HL-60 (cell line): ENCODE data around the gene RNASE4.

ENCODE experiments used
- DNase-seq, 2 experiments: peaks; one replicate each; pipeline ENCODE4 v3.0.0-alpha.2; 2010 to 2020; ENCODE audit warnings: low read depth in 1 of 2, low spot score in 1 of 2
- H3K27ac ChIP-seq: fragments of 250-450 bp; sonication (Bioruptor Pico); replicated peaks from 2 replicates; pipeline ENCODE4 v1.5.1; 2020; ENCODE audit warnings: mild to moderate bottlenecking, moderate library complexity
- H3K27me3 ChIP-seq: fragments of 250-450 bp; sonication (Bioruptor Pico); 2 replicates; pipeline ENCODE4 v1.5.1; 2021; ENCODE audit warnings: mild to moderate bottlenecking, moderate library complexity; ENCODE audit not compliant: insufficient read depth, poor library complexity, severe bottlenecking
- H3K4me3 ChIP-seq: replicated peaks from 2 replicates; pipeline ENCODE4 v1.5.1; 2011; ENCODE audit warnings: mild to moderate bottlenecking, control low read depth, low read length; ENCODE audit not compliant: insufficient read depth
- GABPA ChIP-seq: IDR thresholded peaks from 2 replicates; pipeline ENCODE4 v1.6.1; 2012; ENCODE audit warnings: low read depth
- POLR2AphosphoS5 ChIP-seq: IDR thresholded peaks from 2 replicates; pipeline ENCODE4 v1.6.1; 2012; ENCODE audit warnings: low read depth
- SPI1 ChIP-seq: IDR thresholded peaks from 2 replicates; pipeline ENCODE4 v1.6.1; 2012; ENCODE audit warnings: low read depth, mild to moderate bottlenecking, borderline replicate concordance
- TF ChIP-seq, protein P1 (sequence below): IDR thresholded peaks from one replicate; pipeline ENCODE4 v1.5.1; 2011; ENCODE audit warnings: low read length, control low read depth, inconsistent platforms; ENCODE audit not compliant: insufficient read depth
- TF ChIP-seq, protein P2 (sequence below): IDR thresholded peaks from 2 replicates; pipeline ENCODE4 v1.6.1; 2012; ENCODE audit warnings: low read depth; ENCODE audit not compliant: insufficient replicate concordance

The RNASE4 gene

DNA sequence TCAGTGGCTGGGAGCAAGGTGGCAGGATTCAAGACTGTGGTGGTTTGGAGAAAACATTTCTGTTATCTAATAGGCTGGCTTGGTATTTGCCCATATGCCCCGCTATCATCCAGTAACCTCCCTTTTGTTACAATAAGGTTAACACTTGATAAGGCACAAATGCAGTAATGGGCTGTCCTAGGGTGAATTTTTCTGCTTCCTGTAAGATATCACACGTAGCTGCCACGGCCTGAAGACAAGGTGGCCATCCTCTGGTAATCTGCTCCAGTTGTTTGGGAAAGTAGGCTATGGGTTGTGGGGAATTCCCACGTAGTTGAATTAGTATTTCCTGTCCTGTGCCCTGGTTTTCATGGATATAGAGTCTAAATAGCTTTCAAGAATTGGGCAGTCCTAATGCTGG lies 27.3 kb downstream of the RNASE4 start:
- Histone ChIP-seq H3K4me3 (no peak overlapping the region), H3K27ac (no peak overlapping the region), H3K27me3 (no peaks in the 10 kb centered on the region)
- DNase-seq = no peak
- TF ChIP-seq POLR2AphosphoS5 (no peak), GABPA (no peak), SPI1 (no peak)
- TF ChIP-seq, protein P1, sequence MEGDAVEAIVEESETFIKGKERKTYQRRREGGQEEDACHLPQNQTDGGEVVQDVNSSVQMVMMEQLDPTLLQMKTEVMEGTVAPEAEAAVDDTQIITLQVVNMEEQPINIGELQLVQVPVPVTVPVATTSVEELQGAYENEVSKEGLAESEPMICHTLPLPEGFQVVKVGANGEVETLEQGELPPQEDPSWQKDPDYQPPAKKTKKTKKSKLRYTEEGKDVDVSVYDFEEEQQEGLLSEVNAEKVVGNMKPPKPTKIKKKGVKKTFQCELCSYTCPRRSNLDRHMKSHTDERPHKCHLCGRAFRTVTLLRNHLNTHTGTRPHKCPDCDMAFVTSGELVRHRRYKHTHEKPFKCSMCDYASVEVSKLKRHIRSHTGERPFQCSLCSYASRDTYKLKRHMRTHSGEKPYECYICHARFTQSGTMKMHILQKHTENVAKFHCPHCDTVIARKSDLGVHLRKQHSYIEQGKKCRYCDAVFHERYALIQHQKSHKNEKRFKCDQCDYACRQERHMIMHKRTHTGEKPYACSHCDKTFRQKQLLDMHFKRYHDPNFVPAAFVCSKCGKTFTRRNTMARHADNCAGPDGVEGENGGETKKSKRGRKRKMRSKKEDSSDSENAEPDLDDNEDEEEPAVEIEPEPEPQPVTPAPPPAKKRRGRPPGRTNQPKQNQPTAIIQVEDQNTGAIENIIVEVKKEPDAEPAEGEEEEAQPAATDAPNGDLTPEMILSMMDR = no peak
- TF ChIP-seq, protein P2, sequence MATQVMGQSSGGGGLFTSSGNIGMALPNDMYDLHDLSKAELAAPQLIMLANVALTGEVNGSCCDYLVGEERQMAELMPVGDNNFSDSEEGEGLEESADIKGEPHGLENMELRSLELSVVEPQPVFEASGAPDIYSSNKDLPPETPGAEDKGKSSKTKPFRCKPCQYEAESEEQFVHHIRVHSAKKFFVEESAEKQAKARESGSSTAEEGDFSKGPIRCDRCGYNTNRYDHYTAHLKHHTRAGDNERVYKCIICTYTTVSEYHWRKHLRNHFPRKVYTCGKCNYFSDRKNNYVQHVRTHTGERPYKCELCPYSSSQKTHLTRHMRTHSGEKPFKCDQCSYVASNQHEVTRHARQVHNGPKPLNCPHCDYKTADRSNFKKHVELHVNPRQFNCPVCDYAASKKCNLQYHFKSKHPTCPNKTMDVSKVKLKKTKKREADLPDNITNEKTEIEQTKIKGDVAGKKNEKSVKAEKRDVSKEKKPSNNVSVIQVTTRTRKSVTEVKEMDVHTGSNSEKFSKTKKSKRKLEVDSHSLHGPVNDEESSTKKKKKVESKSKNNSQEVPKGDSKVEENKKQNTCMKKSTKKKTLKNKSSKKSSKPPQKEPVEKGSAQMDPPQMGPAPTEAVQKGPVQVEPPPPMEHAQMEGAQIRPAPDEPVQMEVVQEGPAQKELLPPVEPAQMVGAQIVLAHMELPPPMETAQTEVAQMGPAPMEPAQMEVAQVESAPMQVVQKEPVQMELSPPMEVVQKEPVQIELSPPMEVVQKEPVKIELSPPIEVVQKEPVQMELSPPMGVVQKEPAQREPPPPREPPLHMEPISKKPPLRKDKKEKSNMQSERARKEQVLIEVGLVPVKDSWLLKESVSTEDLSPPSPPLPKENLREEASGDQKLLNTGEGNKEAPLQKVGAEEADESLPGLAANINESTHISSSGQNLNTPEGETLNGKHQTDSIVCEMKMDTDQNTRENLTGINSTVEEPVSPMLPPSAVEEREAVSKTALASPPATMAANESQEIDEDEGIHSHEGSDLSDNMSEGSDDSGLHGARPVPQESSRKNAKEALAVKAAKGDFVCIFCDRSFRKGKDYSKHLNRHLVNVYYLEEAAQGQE = no peak

DNA sequence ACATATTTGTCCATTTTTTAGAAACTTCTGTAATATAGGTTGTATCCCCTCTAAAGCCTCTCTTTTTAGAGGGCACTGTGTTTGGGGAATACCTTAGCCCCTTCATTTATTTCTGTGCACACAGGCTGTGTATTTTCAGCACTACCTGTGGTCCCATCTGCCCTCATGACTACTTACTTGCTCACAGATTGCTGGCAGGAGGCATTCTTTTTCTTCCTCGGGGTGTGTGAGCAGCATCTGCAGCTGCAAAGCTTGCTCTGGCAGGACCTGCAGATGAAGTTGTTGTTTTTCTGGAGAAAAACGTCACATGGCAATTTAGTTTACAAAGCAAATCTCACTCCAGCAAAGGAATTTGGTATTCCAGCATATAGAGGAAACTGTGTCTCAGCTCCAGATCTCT lies 28.5 kb downstream of the RNASE4 start:
- Histone ChIP-seq H3K4me3 (no peak overlapping the region), H3K27me3 (no peaks in the 10 kb centered on the region), H3K27ac (no peak overlapping the region)
- no peak for DNase-seq
- TF ChIP-seq POLR2AphosphoS5 (no peak), SPI1 (no peak), GABPA (no peak)
- TF ChIP-seq, protein P1 = no peak
- TF ChIP-seq, protein P2 = no peak

DNA sequence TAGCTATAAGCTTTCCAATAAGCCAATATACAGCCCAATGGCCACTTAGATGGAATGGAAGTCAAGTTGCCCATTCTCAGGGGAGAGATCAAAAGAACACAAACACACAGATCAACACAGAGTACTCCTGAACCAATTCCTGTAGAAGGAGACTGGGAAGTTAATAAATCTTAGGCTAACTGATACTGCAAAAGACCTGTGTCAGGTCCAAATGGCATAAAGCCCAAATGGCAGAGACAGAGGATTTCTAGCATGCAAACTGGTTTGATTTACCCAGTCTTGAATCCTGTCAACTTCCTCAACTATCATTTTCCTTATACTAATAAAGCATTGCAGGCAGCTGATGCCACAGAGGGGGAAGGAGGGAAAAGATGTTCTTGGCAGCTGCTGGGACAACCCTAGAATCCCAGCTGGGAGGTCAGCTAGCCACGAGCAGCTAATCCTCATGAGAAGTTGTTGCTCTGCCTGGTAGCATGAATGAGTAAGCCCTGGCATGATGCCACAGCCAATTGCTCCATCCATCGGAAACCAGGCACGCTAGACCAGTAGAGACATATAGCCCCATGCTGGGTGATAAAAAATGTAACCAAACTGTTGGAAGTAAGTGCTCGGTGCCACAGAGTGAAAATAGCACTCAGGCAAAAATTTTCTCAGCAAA lies 30.4 kb downstream of the RNASE4 start:
- peak; percentile 90 to 97 for DNase-seq
- TF ChIP-seq, protein P1 = no peak
- TF ChIP-seq, protein P2 = no peak
- no peak for TF ChIP-seq SPI1
- no peak for TF ChIP-seq GABPA
- TF ChIP-seq POLR2AphosphoS5 = peak; percentile 91
- no peaks in the 10 kb centered on the region for H3K27me3 ChIP-seq
- H3K4me3 ChIP-seq = no peak overlapping the region
- peak overlapping the region; percentile 96 for H3K27ac ChIP-seq
